GM23338 (cell line): Measurements from ENCODE around the gene C1QTNF1. TPM values are rescaled to one million over a fixed set of nuclear protein-coding genes. Genes with fewer than 3 reads are reported as not detected.

Experiments used
- ATAC-seq: fragments of 200-7000 bp; cut with Tn5 transposase; 3 replicates; pipeline ENCODE4 v1.9.1; 2020
- DNase-seq: peaks from one replicate; pipeline ENCODE4 v3.0.0-alpha.2; 2015; ENCODE audit warnings: low spot score
- H2AFZ ChIP-seq: fragments of 200-600 bp; sonication (generic); 2 replicates; pipeline ENCODE4 v1.8.0; 2016; ENCODE audit warnings: antibody characterized with exemption, mild to moderate bottlenecking, moderate library complexity
- H3F3A ChIP-seq: fragments of 200-600 bp; sonication (generic); replicated peaks from 2 replicates; pipeline ENCODE4 v1.8.0; 2017; ENCODE audit warnings: antibody characterized with exemption, mixed run types, low read depth
- H3K27ac ChIP-seq: fragments of 200-600 bp; sonication (generic); 2 replicates; pipeline ENCODE4 v1.6.1; 2016; ENCODE audit warnings: low read depth
- H3K27me3 ChIP-seq: fragments of 200-600 bp; sonication (generic); 2 replicates; pipeline ENCODE4 v1.8.0; 2016; ENCODE audit warnings: mild to moderate bottlenecking, mixed run types, moderate library complexity; ENCODE audit not compliant: insufficient read depth
- H3K36me3 ChIP-seq: fragments of 200-600 bp; sonication (generic); 2 replicates; pipeline ENCODE4 v1.8.0; 2016; ENCODE audit warnings: mild to moderate bottlenecking; ENCODE audit not compliant: insufficient read depth
- H3K4me1 ChIP-seq: fragments of 200-600 bp; sonication (generic); 2 replicates; pipeline ENCODE4 v1.8.0; 2016; ENCODE audit warnings: mild to moderate bottlenecking, moderate library complexity; ENCODE audit not compliant: insufficient read depth
- H3K4me2 ChIP-seq: fragments of 200-600 bp; sonication (generic); 2 replicates; pipeline ENCODE4 v1.7.1; 2017; ENCODE audit warnings: mixed run types
- H3K4me3 ChIP-seq: fragments of 200-600 bp; sonication (generic); 2 replicates; pipeline ENCODE4 v1.6.1; 2016; ENCODE audit warnings: mixed run types
- H3K79me2 ChIP-seq: fragments of 200-600 bp; sonication (generic); replicated peaks from 2 replicates; pipeline ENCODE4 v1.8.0; 2017; ENCODE audit warnings: mild to moderate bottlenecking; ENCODE audit not compliant: insufficient read depth
- H3K9me2 ChIP-seq: fragments of 200-600 bp; sonication (generic); 2 replicates; pipeline ENCODE4 v1.8.0; 2017; ENCODE audit not compliant: insufficient read depth
- H4K20me1 ChIP-seq: fragments of 200-600 bp; sonication (generic); replicated peaks from 2 replicates; pipeline ENCODE4 v1.8.0; 2017; ENCODE audit warnings: mild to moderate bottlenecking; ENCODE audit not compliant: insufficient read depth
- H3K27ac Mint-ChIP-seq: 2 replicates; pipeline ENCODE4 v1.8.0; 2020; ENCODE audit warnings: inconsistent platforms, mild to moderate bottlenecking, moderate library complexity, mixed read lengths
- H3K27me3 Mint-ChIP-seq: 3 replicates; pipeline ENCODE4 v1.8.0; 2022; ENCODE audit warnings: low read depth, mild to moderate bottlenecking, moderate library complexity, mixed read lengths, inconsistent platforms; ENCODE audit not compliant: insufficient read depth, poor library complexity
- H3K36me3 Mint-ChIP-seq: 3 replicates; pipeline ENCODE4 v1.8.0; 2021; ENCODE audit warnings: low read depth, mild to moderate bottlenecking, inconsistent platforms, moderate library complexity, mixed read lengths
- H3K4me1 Mint-ChIP-seq: 3 replicates; pipeline ENCODE4 v1.8.0; 2020; ENCODE audit warnings: mild to moderate bottlenecking, inconsistent platforms, mixed read lengths
- H3K4me3 Mint-ChIP-seq: 3 replicates; pipeline ENCODE4 v1.8.0; 2021; ENCODE audit warnings: moderate library complexity, mild to moderate bottlenecking, inconsistent platforms, mixed read lengths
- H3K9me3 Mint-ChIP-seq: 3 replicates; pipeline ENCODE4 v1.8.0; 2020; ENCODE audit warnings: moderate library complexity, mild to moderate bottlenecking, inconsistent platforms, mixed read lengths
- CREB1 ChIP-seq: fragments of 250-450 bp; sonication (Bioruptor Pico); IDR thresholded peaks from 2 replicates; pipeline ENCODE4 v1.5.0; 2020; ENCODE audit warnings: low read depth, mild to moderate bottlenecking, moderate library complexity
- CTCF ChIP-seq, 2 experiments: fragments of 200-600 bp in 1 of 2; sonication (generic) in 1 of 2; conservative IDR thresholded peaks; 2 replicates each; pipeline versions ENCODE4 v1.5.1 to v1.6.1; 2016 to 2017; ENCODE audit warnings: antibody characterized with exemption in 2 of 2, low read depth in 2 of 2, mild to moderate bottlenecking in 2 of 2, moderate library complexity in 1 of 2
- ETS1 ChIP-seq: IDR thresholded peaks from 2 replicates; pipeline ENCODE4 v1.6.1; 2016; ENCODE audit warnings: antibody characterized with exemption
- EZH2 ChIP-seq: fragments of 200-600 bp; sonication (generic); IDR thresholded peaks from one replicate; pipeline ENCODE4 v1.8.0; 2017; ENCODE audit warnings: antibody characterized with exemption, mild to moderate bottlenecking, low read depth; ENCODE audit not compliant: unreplicated experiment
- EZH2phosphoT487 ChIP-seq: fragments of 200-600 bp; sonication (generic); IDR thresholded peaks from one replicate; pipeline ENCODE4 v1.8.1; 2018; ENCODE audit warnings: antibody characterized with exemption; ENCODE audit not compliant: unreplicated experiment
- JUNB ChIP-seq: IDR thresholded peaks from one replicate; pipeline ENCODE4 v1.6.1; 2016; ENCODE audit warnings: antibody characterized with exemption; ENCODE audit not compliant: unreplicated experiment
- NANOG ChIP-seq: IDR thresholded peaks from 2 replicates; pipeline ENCODE4 v1.6.1; 2016; ENCODE audit warnings: antibody characterized with exemption, borderline replicate concordance
- POLR2AphosphoS5 ChIP-seq: IDR thresholded peaks from 2 replicates; pipeline ENCODE4 v1.6.1; 2016; ENCODE audit warnings: antibody characterized with exemption, low read depth
- REST ChIP-seq: IDR thresholded peaks from one replicate; pipeline ENCODE4 v1.6.1; 2018; ENCODE audit warnings: antibody characterized with exemption; ENCODE audit not compliant: unreplicated experiment
- ZNF114 ChIP-seq: fragments of 250-450 bp; sonication (Bioruptor Pico); IDR thresholded peaks from 2 replicates; pipeline ENCODE4 v1.5.0; 2020; ENCODE audit warnings: mild to moderate bottlenecking, moderate library complexity
- ZNF331 ChIP-seq: fragments of 250-450 bp; sonication (Bioruptor Pico); IDR thresholded peaks from 2 replicates; pipeline ENCODE4 v1.5.0; 2020; ENCODE audit warnings: low read depth, mild to moderate bottlenecking, moderate library complexity
- ZNF462 ChIP-seq: fragments of 250-450 bp; sonication (Bioruptor Pico); IDR thresholded peaks from 2 replicates; pipeline ENCODE4 v1.5.0; 2020; ENCODE audit warnings: mild to moderate bottlenecking, moderate library complexity
- polyA plus RNA-seq: library from polyadenylated mRNA; unstranded; fragments of >200 nt; fragmentation: Nextera tagmentation; extraction: Ambion mirVana; gene quantifications from 2 replicates; pipeline ENCODE4 v1.2.1, GENCODE V29; 2016
- total RNA-seq: library from RNA; depleted of rRNA; stranded (reverse); fragments of >200 nt; shearing (Covaris generic); gene quantifications from 2 replicates; pipeline ENCODE4 v1.2.3, GENCODE V29; 2014

C1QTNF1 gene
- total and polyA plus RNA-seq, 2 experiments from 2014 or later: 1.1 to 1.9 TPM

- H3K9me2 ChIP-seq: no peaks in the 10 kb centered on the region
- H2AFZ ChIP-seq: no peak overlapping the region; the same call in 1 of the 2 replicates
- peaks cover 10% of the 10 kb centered on the region for H3K27me3 Mint-ChIP-seq
- peak overlapping the region; percentile 68 for H3K4me3 ChIP-seq
- H3K27ac Mint-ChIP-seq: no peak overlapping the region
- H3K9me3 Mint-ChIP-seq: no peaks in the 10 kb centered on the region
- H3K4me3 Mint-ChIP-seq: peak overlapping the region; percentile 58
- peak overlapping the region; percentile 82 for H3K4me2 ChIP-seq
- no peaks in the 10 kb centered on the region for H3F3A ChIP-seq
- TF ChIP-seq ZNF331: no peak
- TF ChIP-seq POLR2AphosphoS5: no peak
- TF ChIP-seq EZH2phosphoT487: no peak
- TF ChIP-seq JUNB: no peak
- TF ChIP-seq EZH2: no peak
- TF ChIP-seq REST: no peak
- no peak for TF ChIP-seq CREB1 (CRISPR knock-in tag)
- TF ChIP-seq ZNF462 (CRISPR knock-in tag): no peak
- TF ChIP-seq NANOG: no peak
- no peak for TF ChIP-seq CTCF (conservative IDR thresholded peaks at IDR 0.05; ENCODE audit: low read depth in 2 of 2)
- TF ChIP-seq ETS1: no peak
- TF ChIP-seq ZNF114 (CRISPR knock-in tag): no peak
- H3K4me1 ChIP-seq: peaks cover 8% of the 10 kb centered on the region; the same call in 1 of the 2 replicates
- H3K27ac ChIP-seq: no peak overlapping the region
- no peaks in the 10 kb centered on the region for H3K36me3 Mint-ChIP-seq
- H3K4me1 Mint-ChIP-seq: peaks cover 12% of the 10 kb centered on the region
- no peaks in the 10 kb centered on the region for H4K20me1 ChIP-seq
- H3K27me3 ChIP-seq: no peaks in the 10 kb centered on the region
- no peak for DNase-seq
- H3K79me2 ChIP-seq: no peaks in the 10 kb centered on the region
- no peak for ATAC-seq
- no peaks in the 10 kb centered on the region for H3K36me3 ChIP-seq
These were observed 72.5 kb downstream of the C1QTNF1 start for GRCh38 chr17:79096477-79096876.
